SK-N-SH treated with all-trans-retinoic acid at 6 μM for 48 hours (cell line): ENCODE results near the gene YPEL2.
A peak's percentile ranks its signal among the peaks of the same experiment; 100 is the strongest.

ENCODE experiments used
- ATAC-seq: fragments of 200-7000 bp; cut with Tn5 transposase; 3 replicates; pipeline ENCODE4 v1.9.1; 2020; ENCODE audit warnings: mild to moderate bottlenecking, moderate library complexity
- ARNTL ChIP-seq: fragments of 450-650 bp; formaldehyde crosslinking; IDR thresholded peaks from 2 replicates; pipeline ENCODE4 v1.5.0; 2020; ENCODE audit warnings: low read depth, mild to moderate bottlenecking, moderate library complexity, borderline replicate concordance
- BACH2 ChIP-seq: fragments of 250-450 bp; sonication (Bioruptor Pico); IDR thresholded peaks from 2 replicates; pipeline ENCODE4 v1.9.0; 2021; ENCODE audit warnings: mild to moderate bottlenecking, borderline replicate concordance
- CREB5 ChIP-seq: fragments of 250-450 bp; sonication (Bioruptor Pico); IDR thresholded peaks from 2 replicates; pipeline ENCODE4 v1.5.1; 2020; ENCODE audit warnings: low read depth, mild to moderate bottlenecking, moderate library complexity
- CSDC2 ChIP-seq: fragments of 250-450 bp; sonication (Bioruptor Pico); IDR thresholded peaks from 2 replicates; pipeline ENCODE4 v1.5.0; 2020; ENCODE audit warnings: mild to moderate bottlenecking, moderate library complexity
- CSRNP3 ChIP-seq: fragments of 250-450 bp; sonication (Bioruptor Pico); IDR thresholded peaks from 2 replicates; pipeline ENCODE4 v1.5.1; 2021; ENCODE audit warnings: mild to moderate bottlenecking, moderate library complexity
- ESRRG ChIP-seq: fragments of 250-450 bp; sonication (Bioruptor Pico); IDR thresholded peaks from 2 replicates; pipeline ENCODE4 v1.6.1; 2021; ENCODE audit warnings: mild to moderate bottlenecking
- GLIS3 ChIP-seq: fragments of 250-450 bp; sonication (Bioruptor Pico); IDR thresholded peaks from 2 replicates; pipeline ENCODE4 v1.5.0; 2020; ENCODE audit warnings: mild to moderate bottlenecking, moderate library complexity
- ISL1 ChIP-seq: fragments of 250-450 bp; sonication (Bioruptor Pico); IDR thresholded peaks from 2 replicates; pipeline ENCODE4 v2.1.2; 2022; ENCODE audit warnings: mild to moderate bottlenecking, moderate library complexity
- OSR1 ChIP-seq: fragments of 250-450 bp; sonication (Bioruptor Pico); IDR thresholded peaks from 2 replicates; pipeline ENCODE4 v1.8.0; 2022; ENCODE audit warnings: moderate library complexity, mild to moderate bottlenecking, inconsistent platforms
- POU6F1 ChIP-seq: fragments of 250-450 bp; sonication (Bioruptor Pico); IDR thresholded peaks from 2 replicates; pipeline ENCODE4 v1.8.0; 2021; ENCODE audit warnings: low read depth, mild to moderate bottlenecking, moderate library complexity, borderline replicate concordance
- RARB ChIP-seq: fragments of 250-450 bp; sonication (Bioruptor Pico); IDR thresholded peaks from 2 replicates; pipeline ENCODE4 v1.8.0; 2021; ENCODE audit warnings: mild to moderate bottlenecking, moderate library complexity
- SNAI2 ChIP-seq: fragments of 250-450 bp; sonication (Bioruptor Pico); IDR thresholded peaks from 2 replicates; pipeline ENCODE4 v1.5.0; 2020; ENCODE audit warnings: mild to moderate bottlenecking, moderate library complexity
- TCF4 ChIP-seq: fragments of 250-450 bp; sonication (Bioruptor Pico); IDR thresholded peaks from 2 replicates; pipeline ENCODE4 v1.8.0; 2021; ENCODE audit warnings: mild to moderate bottlenecking, moderate library complexity, borderline replicate concordance
- TOX ChIP-seq: fragments of 250-450 bp; sonication (Bioruptor Pico); IDR thresholded peaks from 2 replicates; pipeline ENCODE4 v1.8.0; 2021; ENCODE audit warnings: mild to moderate bottlenecking, moderate library complexity, borderline replicate concordance
- TSHZ2 ChIP-seq: fragments of 250-450 bp; sonication (Bioruptor Pico); IDR thresholded peaks from 2 replicates; pipeline ENCODE4 v1.5.0; 2020; ENCODE audit warnings: mild to moderate bottlenecking, moderate library complexity
- ZC3H10 ChIP-seq: fragments of 250-450 bp; sonication (Bioruptor Pico); IDR thresholded peaks from 2 replicates; pipeline ENCODE4 v1.5.1; 2021; ENCODE audit warnings: mild to moderate bottlenecking, moderate library complexity
- ZFP3 ChIP-seq: fragments of 250-450 bp; sonication (Bioruptor Pico); IDR thresholded peaks from 2 replicates; pipeline ENCODE4 v1.5.0; 2020; ENCODE audit warnings: mild to moderate bottlenecking, moderate library complexity
- ZFP30 ChIP-seq: fragments of 450-650 bp; formaldehyde crosslinking; IDR thresholded peaks from 2 replicates; pipeline ENCODE4 v1.5.0; 2022; ENCODE audit warnings: mild to moderate bottlenecking, moderate library complexity
- ZNF565 ChIP-seq: fragments of 450-650 bp; formaldehyde crosslinking; conservative IDR thresholded peaks from 2 replicates; pipeline ENCODE4 v1.5.0; 2020; ENCODE audit warnings: low read depth, mild to moderate bottlenecking, moderate library complexity
- ZNF8 ChIP-seq: fragments of 450-650 bp; formaldehyde crosslinking; IDR thresholded peaks from 2 replicates; pipeline ENCODE4 v1.5.0; 2020; ENCODE audit warnings: mild to moderate bottlenecking, moderate library complexity

The YPEL2 gene

GRCh38 chr17:59418732-59419166, 87.3 kb downstream of the YPEL2 start (continued):
- TF ChIP-seq POU6F1 (CRISPR knock-in tag) (no peak), CSDC2 (no peak), ESRRG (CRISPR knock-in tag) (no peak), ZNF565 (CRISPR knock-in tag) (no peak), ZC3H10 (CRISPR knock-in tag) (no peak), TCF4 (peak; percentile 96), ISL1 (CRISPR knock-in tag) (peak; percentile 83), BACH2 (0 out of 2 replicates have a peak, but pooled peaks have one; percentile 15)

- TF ChIP-seq GLIS3 (CRISPR knock-in tag) (no peak), SNAI2 (CRISPR knock-in tag) (no peak), CSDC2 (no peak), TCF4 (no peak), OSR1 (CRISPR knock-in tag) (no peak), ZNF565 (CRISPR knock-in tag) (no peak), RARB (CRISPR knock-in tag) (no peak), ZFP3 (CRISPR knock-in tag) (no peak), TSHZ2 (CRISPR knock-in tag) (no peak), ZC3H10 (CRISPR knock-in tag) (no peak), CREB5 (CRISPR knock-in tag) (no peak), ZNF8 (no peak)
- TF ChIP-seq, all 23 proteins: peak for 0
- ATAC-seq: no peak
Measured at GRCh38 chr17:59420901-59421300, 89.4 kb downstream of the YPEL2 start.

GRCh38 chr17:59421722-59422121, 90.3 kb downstream of the YPEL2 start:
- no peak for ATAC-seq
- TF ChIP-seq ZNF8 (no peak), CREB5 (CRISPR knock-in tag) (no peak), CSRNP3 (no peak), ISL1 (CRISPR knock-in tag) (no peak), BACH2 (no peak), CSDC2 (no peak), RARB (CRISPR knock-in tag) (no peak), TOX (CRISPR knock-in tag) (no peak), ZFP30 (CRISPR knock-in tag) (no peak), ZFP3 (CRISPR knock-in tag) (no peak), POU6F1 (CRISPR knock-in tag) (no peak), OSR1 (CRISPR knock-in tag) (no peak), GLIS3 (CRISPR knock-in tag) (no peak), ARNTL (CRISPR knock-in tag) (no peak), ZNF565 (CRISPR knock-in tag) (no peak), ZC3H10 (CRISPR knock-in tag) (no peak), TCF4 (no peak)
